HCT116 (cell line): ENCODE data around the gene SDK2.

Experiments used
- CTCF ChIP-seq, 3 experiments: fragments of 200-600 bp in 1 of 3; sonication (generic) in 1 of 3; IDR thresholded peaks in 2 of 3; conservative IDR thresholded peaks in 1 of 3; 2 replicates each; pipeline ENCODE4 v1.5.1; 2012 to 2017; ENCODE audit warnings: low read depth in 2 of 3, low read length in 2 of 3, antibody characterized with exemption in 1 of 3, borderline replicate concordance in 1 of 3, control low read depth in 1 of 3, mild to moderate bottlenecking in 1 of 3, mixed read lengths in 1 of 3, mixed run types in 1 of 3, moderate library complexity in 1 of 3; ENCODE audit not compliant: insufficient read depth in 1 of 3
- EZH2 ChIP-seq: fragments of 200-600 bp; sonication (generic); IDR thresholded peaks from 2 replicates; pipeline ENCODE4 v1.6.1; 2017; ENCODE audit warnings: antibody characterized with exemption, mixed run types
- MAX ChIP-seq: IDR thresholded peaks from 2 replicates; pipeline ENCODE4 v1.6.1; 2012
- POLR2A ChIP-seq: IDR thresholded peaks from 2 replicates; pipeline ENCODE4 v1.7.0; 2011; ENCODE audit warnings: borderline replicate concordance; ENCODE audit not compliant: insufficient read depth, insufficient read length; ENCODE audit errors: extremely low read depth
- POLR2AphosphoS5 ChIP-seq: IDR thresholded peaks from 2 replicates; pipeline ENCODE4 v1.6.1; 2011; ENCODE audit warnings: mild to moderate bottlenecking, low read depth, low read length, moderate library complexity
- RAD21 ChIP-seq: IDR thresholded peaks from 2 replicates; pipeline ENCODE4 v1.6.1; 2012; ENCODE audit warnings: low read depth, mild to moderate bottlenecking
- SP1 ChIP-seq: IDR thresholded peaks from 2 replicates; pipeline ENCODE4 v1.6.1; 2012; ENCODE audit warnings: low read depth
- TCF7L2 ChIP-seq: IDR thresholded peaks from 2 replicates; pipeline ENCODE4 v1.7.0; 2011; ENCODE audit warnings: borderline replicate concordance, inconsistent platforms; ENCODE audit not compliant: insufficient read depth, insufficient read length; ENCODE audit errors: extremely low read depth
- ZFX ChIP-seq: fragments of 450-650 bp; IDR thresholded peaks from 2 replicates; pipeline ENCODE4 v1.6.1; 2017

GRCh38 chr17:73285603-73285908 lies 358.7 kb downstream of the SDK2 start:
- TF ChIP-seq POLR2A (no peak), POLR2AphosphoS5 (no peak), ZFX (no peak), CTCF (IDR thresholded peaks at IDR 0.05 in 2 of 3, conservative IDR thresholded peaks at IDR 0.05 in 1 of 3; ENCODE audit: borderline replicate concordance in 1 of 3, insufficient read depth in 1 of 3, low read depth in 2 of 3, low read length in 2 of 3) (no peak), EZH2 (no peak), SP1 (no peak), RAD21 (no peak), MAX (no peak), TCF7L2 (no peak)
